ENCODE data around the gene ABHD15.

DNA sequence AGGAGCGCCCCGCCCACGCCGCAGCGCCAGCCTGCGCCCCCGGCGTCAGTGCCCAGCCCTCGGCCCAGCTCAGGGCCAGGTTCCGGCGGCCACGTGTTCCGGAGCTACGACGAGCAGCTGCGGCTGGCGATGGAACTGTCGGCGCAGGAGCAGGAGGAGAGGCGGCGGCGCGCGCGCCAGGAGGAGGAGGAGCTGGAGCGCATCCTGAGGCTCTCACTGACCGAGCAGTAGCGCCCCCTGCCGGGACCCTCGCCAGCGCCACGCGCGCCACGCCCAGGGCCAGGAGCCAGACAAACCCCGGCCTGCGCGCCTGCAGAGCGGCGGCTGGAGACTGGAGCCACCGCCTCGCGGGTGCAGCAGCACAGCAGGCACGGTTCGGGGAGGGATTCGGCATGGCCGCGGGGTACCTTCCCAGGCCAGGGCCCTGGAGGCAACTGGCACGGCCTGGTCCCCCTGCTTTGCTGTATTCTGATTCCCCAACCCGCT, 46.6 kb upstream of the ABHD15 start:
- TF ChIP-seq POLR2A (IDR thresholded peaks at IDR 0.05) = peak in 1 of 2 donors; percentile 14
- TF ChIP-seq, protein P1, sequence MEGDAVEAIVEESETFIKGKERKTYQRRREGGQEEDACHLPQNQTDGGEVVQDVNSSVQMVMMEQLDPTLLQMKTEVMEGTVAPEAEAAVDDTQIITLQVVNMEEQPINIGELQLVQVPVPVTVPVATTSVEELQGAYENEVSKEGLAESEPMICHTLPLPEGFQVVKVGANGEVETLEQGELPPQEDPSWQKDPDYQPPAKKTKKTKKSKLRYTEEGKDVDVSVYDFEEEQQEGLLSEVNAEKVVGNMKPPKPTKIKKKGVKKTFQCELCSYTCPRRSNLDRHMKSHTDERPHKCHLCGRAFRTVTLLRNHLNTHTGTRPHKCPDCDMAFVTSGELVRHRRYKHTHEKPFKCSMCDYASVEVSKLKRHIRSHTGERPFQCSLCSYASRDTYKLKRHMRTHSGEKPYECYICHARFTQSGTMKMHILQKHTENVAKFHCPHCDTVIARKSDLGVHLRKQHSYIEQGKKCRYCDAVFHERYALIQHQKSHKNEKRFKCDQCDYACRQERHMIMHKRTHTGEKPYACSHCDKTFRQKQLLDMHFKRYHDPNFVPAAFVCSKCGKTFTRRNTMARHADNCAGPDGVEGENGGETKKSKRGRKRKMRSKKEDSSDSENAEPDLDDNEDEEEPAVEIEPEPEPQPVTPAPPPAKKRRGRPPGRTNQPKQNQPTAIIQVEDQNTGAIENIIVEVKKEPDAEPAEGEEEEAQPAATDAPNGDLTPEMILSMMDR (IDR thresholded peaks at IDR 0.05) = peak; percentile 82 to 97 (median 92)
